Peyer's patch (tissue), 4 donors: ENCODE measurements around the gene ARRB1.
"Not testable (repeated sequence)": the region's sequence is repeated elsewhere in the genome, so short reads cannot be mapped to it uniquely, and the experiment has no call there.

ENCODE experiments used
- CTCF ChIP-seq, 6 experiments: fragments of 450-650 bp in 4 of 6; fragments of 200-600 bp in 2 of 6; sonication (generic) in 1 of 6; IDR thresholded peaks; one replicate each; pipeline ENCODE4 v1.5.1; 2017 to 2019; ENCODE audit warnings: antibody characterized with exemption in 6 of 6, mild to moderate bottlenecking in 3 of 6, moderate library complexity in 1 of 6
- POLR2A ChIP-seq, 2 donors: fragments of 450-650 bp; IDR thresholded peaks; one replicate each; pipeline ENCODE4 v1.5.1; 2017; ENCODE audit warnings: antibody characterized with exemption in 2 of 2, mild to moderate bottlenecking in 2 of 2, moderate library complexity in 2 of 2

- not testable (repeated sequence) for TF ChIP-seq POLR2A, CTCF (IDR thresholded peaks at IDR 0.05)
Observed at GRCh38 chr11:75330886-75331285, 20.6 kb downstream of the ARRB1 start.
